Measurements from ENCODE around the gene POLD2. TPM values are rescaled to one million over a fixed set of nuclear protein-coding genes. Genes with fewer than 3 reads are reported as not detected.
"Not testable (repeated sequence)": the region's sequence is repeated elsewhere in the genome, so short reads cannot be mapped to it uniquely, and the experiment has no call there.

The POLD2 gene
- total RNA-seq, 4 donors from 2014 or later = 58.7 to 80.5 (median 66.1) TPM

- Histone ChIP-seq H3K9me3 (no peaks in the 10 kb centered on the region), H3K4me1 (no peaks in the 10 kb centered on the region), H3K27me3 (no peaks in the 10 kb centered on the region), H3K36me3 (no peaks in the 10 kb centered on the region), H3K27ac (no peak overlapping the region), H3K4me3 (no peak overlapping the region)
- 71% methylated on average over 12 of the region's 12 CpGs for WGBS
- no peak for DNase-seq (ENCODE audit: low spot score in 2 of 2)
- TF ChIP-seq CTCF (IDR thresholded peaks at IDR 0.05) (no peak), POLR2AphosphoS5 (IDR thresholded peaks at IDR 0.05) (no peak), POLR2A (IDR thresholded peaks at IDR 0.05) (no peak), EP300 (IDR thresholded peaks at IDR 0.05) (no peak)
Observed at GRCh38 chr7:44131173-44132029, 8.1 kb upstream of the POLD2 start.

GRCh38 chr7:44128721-44129582 is 5.6 kb upstream of the POLD2 start:
- H3K9me3 ChIP-seq = no peaks in the 10 kb centered on the region
- DNase-seq (ENCODE audit: low spot score in 2 of 2) = no peak
- no peak overlapping the region for H3K4me3 ChIP-seq
- H3K27me3 ChIP-seq = no peaks in the 10 kb centered on the region
- no peaks in the 10 kb centered on the region for H3K36me3 ChIP-seq
- no peak overlapping the region for H3K27ac ChIP-seq
- peaks cover under 1% of the 10 kb centered on the region for H3K4me1 ChIP-seq
- WGBS = 68% methylated on average over 6 of the region's 6 CpGs
- TF ChIP-seq POLR2AphosphoS5 (IDR thresholded peaks at IDR 0.05) = no peak
- TF ChIP-seq CTCF (IDR thresholded peaks at IDR 0.05) = no peak
- no peak for TF ChIP-seq EP300 (IDR thresholded peaks at IDR 0.05)
- no peak for TF ChIP-seq POLR2A (IDR thresholded peaks at IDR 0.05)

- no peaks in the 10 kb centered on the region for H3K27me3 ChIP-seq
- H3K4me3 ChIP-seq = no peak overlapping the region
- DNase-seq (ENCODE audit: low spot score in 2 of 2) = no peak
- no peak overlapping the region for H3K27ac ChIP-seq
- H3K9me3 ChIP-seq = no peaks in the 10 kb centered on the region
- peaks cover 12% of the 10 kb centered on the region for H3K4me1 ChIP-seq
- TF ChIP-seq EP300 (IDR thresholded peaks at IDR 0.05) (no peak), CTCF (IDR thresholded peaks at IDR 0.05) (no peak), POLR2A (IDR thresholded peaks at IDR 0.05) (no peak), POLR2AphosphoS5 (IDR thresholded peaks at IDR 0.05) (no peak)
- no peaks in the 10 kb centered on the region for H3K36me3 ChIP-seq
Observed at GRCh38 chr7:44127161-44127560, 3.8 kb upstream of the POLD2 start.

GRCh38 chr7:44126574-44126973 is 3.2 kb upstream of the POLD2 start:
- H3K27ac ChIP-seq; H3K4me3 ChIP-seq; H3K36me3 ChIP-seq; H3K27me3 ChIP-seq; DNase-seq (ENCODE audit: low spot score in 2 of 2); H3K9me3 ChIP-seq: not testable (repeated sequence)
- H3K4me1 ChIP-seq = peaks cover 18% of the 10 kb centered on the region
- 83% methylated on average over 4 of the region's 4 CpGs for WGBS

- Histone ChIP-seq H3K9me3 (no peaks in the 10 kb centered on the region), H3K27me3 (no peaks in the 10 kb centered on the region), H3K4me3 (no peak overlapping the region), H3K4me1 (peaks cover 18% of the 10 kb centered on the region), H3K27ac (no peak overlapping the region), H3K36me3 (peaks cover 21% of the 10 kb centered on the region)
- WGBS = 96% methylated on average over 6 of the region's 6 CpGs
- no peak for TF ChIP-seq EP300 (IDR thresholded peaks at IDR 0.05)
- no peak for TF ChIP-seq POLR2AphosphoS5 (IDR thresholded peaks at IDR 0.05)
- DNase-seq (ENCODE audit: low spot score in 2 of 2) = no peak
Observed at GRCh38 chr7:44124822-44125202, 1.5 kb upstream of the POLD2 start.

GRCh38 chr7:44122529-44122928 is 819 bp downstream of the POLD2 start:
- peaks cover 18% of the 10 kb centered on the region for H3K4me1 ChIP-seq
- H3K27me3 ChIP-seq = no peaks in the 10 kb centered on the region
- H3K27ac ChIP-seq = peak overlapping the region; percentile 80
- no peak for TF ChIP-seq POLR2AphosphoS5 (IDR thresholded peaks at IDR 0.05)
- no peak for TF ChIP-seq POLR2A (IDR thresholded peaks at IDR 0.05)
- no peak for TF ChIP-seq EP300 (IDR thresholded peaks at IDR 0.05)
- WGBS = 41% methylated on average over 1 of the region's 1 CpG
- DNase-seq (ENCODE audit: low spot score in 2 of 2) = no peak
- H3K36me3 ChIP-seq = peaks cover 39% of the 10 kb centered on the region
- peak overlapping the region; percentile 84 for H3K4me3 ChIP-seq
- no peaks in the 10 kb centered on the region for H3K9me3 ChIP-seq

All from suprapubic skin (tissue), 4 donors.